Measurements from ENCODE around the gene DEFB129. TPM values are rescaled to one million over a fixed set of nuclear protein-coding genes. Genes with fewer than 3 reads are reported as not detected.
"Not testable (repeated sequence)": the region's sequence is repeated elsewhere in the genome, so short reads cannot be mapped to it uniquely, and the experiment has no call there.

DEFB129 gene
- total RNA-seq (not detected), total RNA-seq (0 reads per million in 2 donors)

GRCh38 chr20:226958-227357 lies at the start of gene DEFB129:
Gene DEFB129, plus strand, starts transcription at chr20:227258. Its CDS starts 31 bp downstream, at chr20:227289.
- no peak for ATAC-seq
- no peak for DNase-seq
- Mint-ChIP-seq H3K36me3 (ENCODE audit: low read depth) (no peaks in the 10 kb centered on the region), H3K27ac (peak within 1 kb of the TSS; percentile 53), H3K4me3 (no peak within 1 kb of the TSS), H3K4me1 (peaks cover 7% of the 10 kb centered on the region), H3K27me3 (peaks cover 37% of the 10 kb centered on the region)
- no peaks in the 10 kb centered on the region for H3K9me3 ChIP-seq (ENCODE audit: control insufficient read depth, low read length, poor library complexity, severe bottlenecking)

GRCh38 chr20:184288-184687 lies 42.8 kb upstream of the DEFB129 start:
- no peak for ATAC-seq
- no peak overlapping the region for H3K27ac Mint-ChIP-seq
- H3K9me3 ChIP-seq (ENCODE audit: control insufficient read depth, low read length, poor library complexity, severe bottlenecking), result peaks cover 3% of the 10 kb centered on the region
- peaks cover 67% of the 10 kb centered on the region for H3K27me3 Mint-ChIP-seq
- peaks cover 3% of the 10 kb centered on the region for H3K36me3 Mint-ChIP-seq (ENCODE audit: low read depth)
- DNase-seq, result no peak
- no peak overlapping the region for H3K4me3 Mint-ChIP-seq
- no peaks in the 10 kb centered on the region for H3K4me1 Mint-ChIP-seq

- H3K9me3 ChIP-seq (ENCODE audit: control insufficient read depth, low read length, poor library complexity, severe bottlenecking), result peaks cover 3% of the 10 kb centered on the region
- Mint-ChIP-seq H3K36me3 (ENCODE audit: low read depth) (peaks cover 3% of the 10 kb centered on the region), H3K27ac (no peak overlapping the region), H3K4me3 (no peak overlapping the region), H3K4me1 (no peaks in the 10 kb centered on the region), H3K27me3 (peaks cover 56% of the 10 kb centered on the region)
- ATAC-seq (no peak), DNase-seq (no peak)
Observed at GRCh38 chr20:187733-188132, 39.3 kb upstream of the DEFB129 start.

GRCh38 chr20:189611-190010 lies 37.4 kb upstream of the DEFB129 start, which contains the start of gene DEFB128:
Gene DEFB128, minus strand, starts transcription at chr20:189711. Its CDS starts 88 bp downstream, at chr20:189623.
- no peaks in the 10 kb centered on the region for H3K9me3 ChIP-seq (ENCODE audit: control insufficient read depth, low read length, poor library complexity, severe bottlenecking)
- DNase-seq (no peak), ATAC-seq (no peak)
- no peaks in the 10 kb centered on the region for H3K36me3 Mint-ChIP-seq (ENCODE audit: low read depth)
- no peak within 1 kb of the TSS for H3K4me3 Mint-ChIP-seq
- H3K4me1 Mint-ChIP-seq, result no peaks in the 10 kb centered on the region
- H3K27ac Mint-ChIP-seq, result no peak within 1 kb of the TSS
- peaks cover 61% of the 10 kb centered on the region for H3K27me3 Mint-ChIP-seq

- DNase-seq (no peak), ATAC-seq (no peak)
- Mint-ChIP-seq H3K27me3 (peaks cover 55% of the 10 kb centered on the region), H3K4me1 (peaks cover 2% of the 10 kb centered on the region), H3K36me3 (ENCODE audit: low read depth) (peaks cover 3% of the 10 kb centered on the region), H3K4me3 (no peak overlapping the region), H3K27ac (no peak overlapping the region)
- H3K9me3 ChIP-seq (ENCODE audit: control insufficient read depth, low read length, poor library complexity, severe bottlenecking), result no peaks in the 10 kb centered on the region
Observed at GRCh38 chr20:198225-198624, 28.8 kb upstream of the DEFB129 start.

- Mint-ChIP-seq H3K4me3 (no peak overlapping the region), H3K27ac (no peak overlapping the region), H3K36me3 (ENCODE audit: low read depth) (peaks cover 3% of the 10 kb centered on the region), H3K4me1 (peaks cover 2% of the 10 kb centered on the region), H3K27me3 (peaks cover 53% of the 10 kb centered on the region)
- no peaks in the 10 kb centered on the region for H3K9me3 ChIP-seq (ENCODE audit: control insufficient read depth, low read length, poor library complexity, severe bottlenecking)
- DNase-seq (no peak), ATAC-seq (no peak)
Observed at GRCh38 chr20:199996-200395, 27.1 kb upstream of the DEFB129 start.

GRCh38 chr20:203630-204029 lies 23.4 kb upstream of the DEFB129 start:
- peaks cover 35% of the 10 kb centered on the region for H3K27me3 Mint-ChIP-seq
- not testable (repeated sequence) for H3K9me3 ChIP-seq (ENCODE audit: control insufficient read depth, low read length, poor library complexity, severe bottlenecking); H3K4me3 Mint-ChIP-seq; DNase-seq; H3K4me1 Mint-ChIP-seq; H3K27ac Mint-ChIP-seq; H3K36me3 Mint-ChIP-seq (ENCODE audit: low read depth); ATAC-seq

GRCh38 chr20:208942-209566 lies 18.0 kb upstream of the DEFB129 start:
- H3K27ac Mint-ChIP-seq, result no peak overlapping the region
- no peak overlapping the region for H3K4me3 Mint-ChIP-seq
- H3K4me1 Mint-ChIP-seq, result no peaks in the 10 kb centered on the region
- DNase-seq (no peak), ATAC-seq (peak; percentile 82)
- peaks cover 16% of the 10 kb centered on the region for H3K27me3 Mint-ChIP-seq
- H3K9me3 ChIP-seq (ENCODE audit: control insufficient read depth, low read length, poor library complexity, severe bottlenecking), result no peaks in the 10 kb centered on the region
- H3K36me3 Mint-ChIP-seq (ENCODE audit: low read depth), result no peaks in the 10 kb centered on the region

GRCh38 chr20:210809-211502 lies 16.1 kb upstream of the DEFB129 start:
- Mint-ChIP-seq H3K4me3 (no peak overlapping the region), H3K27ac (no peak overlapping the region), H3K4me1 (no peaks in the 10 kb centered on the region), H3K27me3 (peaks cover 16% of the 10 kb centered on the region), H3K36me3 (ENCODE audit: low read depth) (no peaks in the 10 kb centered on the region)
- DNase-seq, result no peak
- no peaks in the 10 kb centered on the region for H3K9me3 ChIP-seq (ENCODE audit: control insufficient read depth, low read length, poor library complexity, severe bottlenecking)
- no peak for ATAC-seq

GRCh38 chr20:214383-214782 lies 12.7 kb upstream of the DEFB129 start:
- Mint-ChIP-seq H3K36me3 (ENCODE audit: low read depth) (peaks cover 2% of the 10 kb centered on the region), H3K4me3 (no peak overlapping the region), H3K27me3 (peaks cover 39% of the 10 kb centered on the region), H3K27ac (no peak overlapping the region), H3K4me1 (peaks cover 2% of the 10 kb centered on the region)
- DNase-seq (no peak), ATAC-seq (no peak)
- no peaks in the 10 kb centered on the region for H3K9me3 ChIP-seq (ENCODE audit: control insufficient read depth, low read length, poor library complexity, severe bottlenecking)

- H3K36me3 Mint-ChIP-seq (ENCODE audit: low read depth), result peaks cover 2% of the 10 kb centered on the region
- DNase-seq (no peak), ATAC-seq (no peak)
- H3K27ac Mint-ChIP-seq, result no peak overlapping the region
- no peaks in the 10 kb centered on the region for H3K9me3 ChIP-seq (ENCODE audit: control insufficient read depth, low read length, poor library complexity, severe bottlenecking)
- no peak overlapping the region for H3K4me3 Mint-ChIP-seq
- H3K4me1 Mint-ChIP-seq, result peaks cover 2% of the 10 kb centered on the region
- H3K27me3 Mint-ChIP-seq, result peaks cover 53% of the 10 kb centered on the region
Observed at GRCh38 chr20:215796-216195, 11.3 kb upstream of the DEFB129 start.

GRCh38 chr20:217266-217665 lies 9.8 kb upstream of the DEFB129 start:
- H3K9me3 ChIP-seq (ENCODE audit: control insufficient read depth, low read length, poor library complexity, severe bottlenecking), result no peaks in the 10 kb centered on the region
- DNase-seq, result no peak
- peaks cover 64% of the 10 kb centered on the region for H3K27me3 Mint-ChIP-seq
- H3K4me1 Mint-ChIP-seq, result peaks cover 2% of the 10 kb centered on the region
- H3K4me3 Mint-ChIP-seq, result no peak overlapping the region
- ATAC-seq, result no peak
- no peak overlapping the region for H3K27ac Mint-ChIP-seq
- H3K36me3 Mint-ChIP-seq (ENCODE audit: low read depth), result peaks cover 2% of the 10 kb centered on the region

- Mint-ChIP-seq H3K27ac (no peak overlapping the region), H3K36me3 (ENCODE audit: low read depth) (peaks cover 2% of the 10 kb centered on the region), H3K4me3 (no peak overlapping the region), H3K4me1 (peaks cover 2% of the 10 kb centered on the region), H3K27me3 (peaks cover 62% of the 10 kb centered on the region)
- H3K9me3 ChIP-seq (ENCODE audit: control insufficient read depth, low read length, poor library complexity, severe bottlenecking), result no peaks in the 10 kb centered on the region
- no peak for ATAC-seq
- no peak for DNase-seq
Observed at GRCh38 chr20:219290-220115, 7.6 kb upstream of the DEFB129 start.

Measured in T-helper 17 cell (primary cell).